Smooth muscle cell (in vitro differentiated cells): ENCODE measurements around the gene TRAPPC2. TPM values are rescaled to one million over a fixed set of nuclear protein-coding genes. Genes with fewer than 3 reads are reported as not detected.

ENCODE experiments used
- DNase-seq: peaks from one replicate; lab custom pipeline; 2025; ENCODE audit not compliant: unreplicated experiment; lab: John Stamatoyannopoulos, UW
- H2AFZ ChIP-seq: fragments of 200-600 bp; sonication (generic); 2 replicates; pipeline ENCODE4 v1.6.0; 2016; ENCODE audit warnings: antibody characterized with exemption, low read depth, mild to moderate bottlenecking
- H3F3A ChIP-seq: fragments of 200-600 bp; sonication (generic); 2 replicates; pipeline ENCODE4 v1.6.0; 2017; ENCODE audit warnings: antibody characterized with exemption, low read depth
- H3K27ac ChIP-seq: fragments of 200-600 bp; sonication (generic); 2 replicates; pipeline ENCODE4 v1.5.1; 2016; ENCODE audit warnings: low read depth, mild to moderate bottlenecking
- H3K27me3 ChIP-seq: fragments of 200-600 bp; sonication (generic); 2 replicates; pipeline ENCODE4 v1.6.1; 2016; ENCODE audit warnings: low read depth, mild to moderate bottlenecking
- H3K36me3 ChIP-seq: fragments of 200-600 bp; sonication (generic); 2 replicates; pipeline ENCODE4 v1.5.1; 2016; ENCODE audit warnings: low read depth
- H3K4me1 ChIP-seq: fragments of 200-600 bp; sonication (generic); 2 replicates; pipeline ENCODE4 v1.5.1; 2016; ENCODE audit warnings: low read depth
- H3K4me2 ChIP-seq: fragments of 200-600 bp; sonication (generic); 2 replicates; pipeline ENCODE4 v1.6.0; 2016; ENCODE audit warnings: mild to moderate bottlenecking
- H3K4me3 ChIP-seq: fragments of 200-600 bp; sonication (generic); 2 replicates; pipeline ENCODE4 v1.5.1; 2016; ENCODE audit warnings: mild to moderate bottlenecking
- H3K79me2 ChIP-seq: fragments of 200-600 bp; sonication (generic); 2 replicates; pipeline ENCODE4 v1.6.0; 2016; ENCODE audit warnings: low read depth, mild to moderate bottlenecking
- H3K9ac ChIP-seq: fragments of 200-600 bp; sonication (generic); 2 replicates; pipeline ENCODE4 v1.6.0; 2016; ENCODE audit warnings: low read depth
- H3K9me3 ChIP-seq: fragments of 200-600 bp; sonication (generic); replicated peaks from 2 replicates; pipeline ENCODE4 v1.5.1; 2016; ENCODE audit warnings: low read depth
- H4K20me1 ChIP-seq: fragments of 200-600 bp; sonication (generic); 2 replicates; pipeline ENCODE4 v1.6.0; 2016; ENCODE audit warnings: low read depth
- WGBS: methylation state at CpG from one replicate; pipeline ENCODE4 v1.1.7; 2016; ENCODE audit warnings: low lambda C conversion rate; 5-methylcytosine and 5-hydroxymethylcytosine counted together
- polyA plus RNA-seq: library from polyadenylated mRNA; unstranded; fragments of >200 nt; fragmentation: Nextera tagmentation; extraction: Ambion mirVana; gene quantifications from 2 replicates; pipeline ENCODE4 v1.2.1, GENCODE V29; 2016
- total RNA-seq: library from RNA; depleted of rRNA; stranded (reverse); fragments of >200 nt; gene quantifications from 2 replicates; pipeline ENCODE4 v1.2.3, GENCODE V29; 2014
- TF ChIP-seq, protein P1 (sequence below): fragments of 200-600 bp; sonication (generic); IDR thresholded peaks from 2 replicates; pipeline ENCODE4 v1.5.1; 2017; ENCODE audit warnings: borderline replicate concordance, mild to moderate bottlenecking, antibody characterized with exemption; ENCODE audit not compliant: insufficient read depth, poor library complexity, severe bottlenecking

The TRAPPC2 gene
- total and polyA plus RNA-seq, 2 experiments from 2014 or later = 6.1 to 9.5 TPM

DNA sequence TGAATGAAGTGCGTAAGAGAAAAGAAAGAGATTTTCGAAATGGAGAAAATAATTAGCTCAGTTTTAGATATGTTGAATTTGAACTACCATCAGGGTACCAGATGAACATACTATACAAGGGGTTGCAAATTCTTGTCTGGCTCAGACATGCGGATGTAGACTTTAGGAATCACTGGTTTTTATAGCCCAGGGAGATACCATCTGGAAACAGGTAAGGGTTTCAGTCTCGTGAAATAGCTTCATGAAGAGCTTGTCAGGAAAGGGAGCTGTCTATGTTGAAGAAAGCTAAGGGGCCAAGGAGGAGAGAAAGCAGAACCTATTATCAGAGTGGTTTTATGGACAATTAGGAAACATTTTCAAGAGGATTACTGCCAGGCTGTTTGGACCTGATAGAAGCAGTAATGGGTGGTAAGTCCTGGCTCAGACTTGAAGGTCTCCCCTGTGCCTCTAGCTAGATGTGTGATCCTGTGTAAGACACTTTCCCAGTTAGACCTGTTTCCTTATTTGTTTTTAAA lies 38.8 kb downstream of the TRAPPC2 start:
- Histone ChIP-seq H3K27me3 (no peaks in the 10 kb centered on the region), H3K4me3 (no peak overlapping the region), H3K4me1 (peaks cover 27% of the 10 kb centered on the region), H2AFZ (no peak overlapping the region), H3K79me2 (peaks cover 97% of the 10 kb centered on the region), H3K27ac (peak overlapping the region; percentile 61), H3K9ac (no peak overlapping the region), H3F3A (no peaks in the 10 kb centered on the region), H3K4me2 (no peak overlapping the region), H4K20me1 (peaks cover 86% of the 10 kb centered on the region), H3K9me3 (peaks cover 3% of the 10 kb centered on the region), H3K36me3 (no peaks in the 10 kb centered on the region)
- 73% methylated on average over 4 of the region's 4 CpGs for WGBS
- TF ChIP-seq, protein P1, sequence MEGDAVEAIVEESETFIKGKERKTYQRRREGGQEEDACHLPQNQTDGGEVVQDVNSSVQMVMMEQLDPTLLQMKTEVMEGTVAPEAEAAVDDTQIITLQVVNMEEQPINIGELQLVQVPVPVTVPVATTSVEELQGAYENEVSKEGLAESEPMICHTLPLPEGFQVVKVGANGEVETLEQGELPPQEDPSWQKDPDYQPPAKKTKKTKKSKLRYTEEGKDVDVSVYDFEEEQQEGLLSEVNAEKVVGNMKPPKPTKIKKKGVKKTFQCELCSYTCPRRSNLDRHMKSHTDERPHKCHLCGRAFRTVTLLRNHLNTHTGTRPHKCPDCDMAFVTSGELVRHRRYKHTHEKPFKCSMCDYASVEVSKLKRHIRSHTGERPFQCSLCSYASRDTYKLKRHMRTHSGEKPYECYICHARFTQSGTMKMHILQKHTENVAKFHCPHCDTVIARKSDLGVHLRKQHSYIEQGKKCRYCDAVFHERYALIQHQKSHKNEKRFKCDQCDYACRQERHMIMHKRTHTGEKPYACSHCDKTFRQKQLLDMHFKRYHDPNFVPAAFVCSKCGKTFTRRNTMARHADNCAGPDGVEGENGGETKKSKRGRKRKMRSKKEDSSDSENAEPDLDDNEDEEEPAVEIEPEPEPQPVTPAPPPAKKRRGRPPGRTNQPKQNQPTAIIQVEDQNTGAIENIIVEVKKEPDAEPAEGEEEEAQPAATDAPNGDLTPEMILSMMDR = no peak
- no peak for DNase-seq

DNA sequence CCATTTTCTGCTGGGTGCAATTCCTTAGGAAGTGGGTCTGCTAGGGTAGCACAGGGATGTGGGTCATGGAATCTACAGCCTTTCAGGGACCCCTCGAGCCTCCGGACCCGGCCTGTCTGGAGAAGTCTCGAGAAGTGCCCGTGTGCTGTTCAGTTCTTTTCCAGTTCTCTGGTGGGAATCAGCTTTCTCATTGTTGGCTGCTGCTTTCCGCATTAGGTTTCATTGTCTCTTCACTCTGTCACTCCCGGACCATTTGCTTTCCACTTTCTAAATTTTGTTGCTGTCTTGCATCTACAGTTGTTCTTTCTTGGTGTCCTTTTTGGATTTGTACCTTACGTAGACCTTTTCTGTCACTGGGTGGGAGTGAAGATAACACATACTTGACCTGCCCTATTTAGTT lies 39.4 kb downstream of the TRAPPC2 start:
- Histone ChIP-seq H3K4me2 (no peak overlapping the region), H4K20me1 (peaks cover 85% of the 10 kb centered on the region)

DNA sequence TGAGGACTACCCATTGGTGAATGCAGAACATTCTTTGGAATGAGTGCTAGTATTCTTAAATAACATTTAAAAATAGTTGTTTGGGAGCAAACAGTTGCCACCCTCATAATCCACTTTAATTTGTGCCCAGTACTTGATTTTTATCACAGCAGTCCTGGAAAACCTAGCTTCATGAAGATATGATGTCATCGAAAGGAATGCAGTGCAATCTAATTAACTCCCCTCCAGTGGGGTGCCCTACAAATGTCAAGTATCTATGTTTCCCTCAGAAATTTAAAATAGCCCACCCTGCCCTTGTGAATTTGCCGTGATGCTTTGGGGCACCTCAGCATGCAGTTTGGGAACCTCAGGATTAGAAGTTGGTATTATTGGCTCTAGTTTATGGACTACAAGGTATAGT lies 40.1 kb downstream of the TRAPPC2 start:
- Histone ChIP-seq H3K9ac (no peak overlapping the region), H3K36me3 (no peaks in the 10 kb centered on the region), H2AFZ (no peak overlapping the region), H3K79me2 (peaks cover 97% of the 10 kb centered on the region), H4K20me1 (peaks cover 79% of the 10 kb centered on the region), H3K4me3 (no peak overlapping the region), H3F3A (no peaks in the 10 kb centered on the region), H3K27me3 (no peaks in the 10 kb centered on the region), H3K27ac (peak overlapping the region; percentile 61), H3K9me3 (peaks cover 3% of the 10 kb centered on the region), H3K4me1 (peaks cover 22% of the 10 kb centered on the region), H3K4me2 (peak overlapping the region; percentile 53)
- TF ChIP-seq, protein P1 = no peak
- no peak for DNase-seq
- 74% methylated on average over 2 of the region's 2 CpGs for WGBS

More for the DNA sequence above, 39.4 kb downstream of the TRAPPC2 start:
- no peak for DNase-seq
- Histone ChIP-seq H3K36me3 (no peaks in the 10 kb centered on the region), H2AFZ (no peak overlapping the region), H3K27ac (peak overlapping the region; percentile 61), H3K79me2 (peaks cover 97% of the 10 kb centered on the region), H3K4me3 (no peak overlapping the region), H3K9ac (no peak overlapping the region), H3K9me3 (peaks cover 3% of the 10 kb centered on the region), H3F3A (no peaks in the 10 kb centered on the region), H3K27me3 (no peaks in the 10 kb centered on the region), H3K4me1 (peaks cover 26% of the 10 kb centered on the region)
- TF ChIP-seq, protein P1 = no peak
- 81% methylated on average over 8 of the region's 8 CpGs for WGBS

DNA sequence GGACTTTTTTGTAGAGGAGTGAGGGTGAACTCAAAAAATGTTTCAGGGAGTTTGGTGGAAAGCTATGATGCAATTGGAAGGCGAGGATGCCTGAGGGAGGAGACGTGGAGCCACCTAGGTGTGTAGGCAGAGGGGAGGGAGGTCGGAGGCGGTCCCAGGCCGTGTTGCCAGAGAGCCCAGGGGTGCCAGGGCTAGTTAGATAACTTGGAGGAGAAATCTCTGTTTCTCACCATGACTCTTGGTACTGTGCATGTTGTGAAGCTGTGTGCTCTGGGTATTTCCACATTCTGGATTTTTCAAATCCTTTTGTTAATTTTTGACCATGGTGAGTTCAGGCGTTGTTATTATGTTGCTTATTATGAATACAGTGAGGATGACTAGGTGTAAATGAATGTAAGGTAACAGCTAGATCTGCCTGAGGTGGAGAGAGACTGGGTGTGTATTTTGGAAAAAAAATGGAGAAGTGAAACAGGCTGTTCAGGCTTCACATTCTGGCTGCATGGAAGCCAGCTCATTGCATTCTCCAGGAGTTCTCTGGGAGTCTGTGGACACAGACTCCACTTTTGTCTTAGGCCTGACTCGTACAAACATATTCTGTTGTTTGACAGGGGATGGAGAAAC lies 41.0 kb downstream of the TRAPPC2 start:
- no peaks in the 10 kb centered on the region for H3K27me3 ChIP-seq
- H2AFZ ChIP-seq = no peak overlapping the region
- H3K4me3 ChIP-seq = no peak overlapping the region
- H3K79me2 ChIP-seq = peaks cover 89% of the 10 kb centered on the region
- DNase-seq = no peak
- peaks cover 71% of the 10 kb centered on the region for H4K20me1 ChIP-seq
- peak overlapping the region; percentile 53 for H3K4me2 ChIP-seq
- peaks cover 3% of the 10 kb centered on the region for H3K9me3 ChIP-seq
- no peaks in the 10 kb centered on the region for H3K36me3 ChIP-seq
- peak overlapping the region; percentile 61 for H3K27ac ChIP-seq
- WGBS = 44% methylated on average over 7 of the region's 7 CpGs
- H3K9ac ChIP-seq = no peak overlapping the region
- TF ChIP-seq, protein P1 = no peak
- H3F3A ChIP-seq = no peaks in the 10 kb centered on the region
- peaks cover 12% of the 10 kb centered on the region for H3K4me1 ChIP-seq
